IPS DF 19.7 (cell line): ENCODE results near the gene CACNG5.

ENCODE experiments used
- DNase-seq: peaks from one replicate; pipeline ENCODE4 v3.0.0-alpha.2; 2013; ENCODE audit warnings: low read depth, low spot score

CACNG5 gene

GRCh38 chr17:66834919-66835454 lies at the start of gene CACNG5:
TSS of gene CACNG5 (plus strand) at chr17:66835117. CDS start at chr17:66877333, 42,216 bp downstream.
- DNase-seq = no peak

GRCh38 chr17:66786107-66786506 lies 48.8 kb upstream of the CACNG5 start:
- DNase-seq = no peak

- no peak for DNase-seq
Measured at GRCh38 chr17:66787914-66788313, 47.0 kb upstream of the CACNG5 start.

GRCh38 chr17:66789093-66789492 lies 45.8 kb upstream of the CACNG5 start:
- no peak for DNase-seq

GRCh38 chr17:66789961-66790437 lies 44.9 kb upstream of the CACNG5 start:
- no peak for DNase-seq

GRCh38 chr17:66790501-66791061 lies 44.3 kb upstream of the CACNG5 start:
- DNase-seq = no peak

GRCh38 chr17:66791347-66791746 lies 43.6 kb upstream of the CACNG5 start:
- no peak for DNase-seq

- DNase-seq = no peak
Measured at GRCh38 chr17:66793814-66794213, 41.1 kb upstream of the CACNG5 start.

- no peak for DNase-seq
Measured at GRCh38 chr17:66795486-66795885, 39.4 kb upstream of the CACNG5 start.

- DNase-seq = no peak
Measured at GRCh38 chr17:66799849-66800537, 34.9 kb upstream of the CACNG5 start.

- DNase-seq = peak; percentile 12
Measured at GRCh38 chr17:66803474-66803951, 31.4 kb upstream of the CACNG5 start.

GRCh38 chr17:66805567-66805966 lies 29.4 kb upstream of the CACNG5 start:
- no peak for DNase-seq

GRCh38 chr17:66807182-66807581 lies 27.7 kb upstream of the CACNG5 start:
- no peak for DNase-seq

- no peak for DNase-seq
Measured at GRCh38 chr17:66809408-66809807, 25.5 kb upstream of the CACNG5 start.

- DNase-seq = no peak
Measured at GRCh38 chr17:66810951-66811682, 23.8 kb upstream of the CACNG5 start.

GRCh38 chr17:66811683-66812054 lies 23.2 kb upstream of the CACNG5 start:
- no peak for DNase-seq

GRCh38 chr17:66812571-66812970 lies 22.3 kb upstream of the CACNG5 start:
- DNase-seq = no peak

GRCh38 chr17:66813296-66813695 lies 21.6 kb upstream of the CACNG5 start:
- DNase-seq = no peak

- no peak for DNase-seq
Measured at GRCh38 chr17:66814026-66814425, 20.9 kb upstream of the CACNG5 start.

- DNase-seq = no peak
Measured at GRCh38 chr17:66814570-66814969, 20.3 kb upstream of the CACNG5 start.

- DNase-seq = no peak
Measured at GRCh38 chr17:66817750-66818149, 17.2 kb upstream of the CACNG5 start.

GRCh38 chr17:66819466-66819865 lies 15.5 kb upstream of the CACNG5 start:
- no peak for DNase-seq
